NCI-H2227 treated with DMSO at 0.1 percent for 48 hours (cell line): Measurements from ENCODE around the gene SKOR2.

ENCODE experiments used
- DNase-seq: peaks from one replicate; lab custom pipeline; 2025; lab: John Stamatoyannopoulos, UW

SKOR2 gene, protein sequence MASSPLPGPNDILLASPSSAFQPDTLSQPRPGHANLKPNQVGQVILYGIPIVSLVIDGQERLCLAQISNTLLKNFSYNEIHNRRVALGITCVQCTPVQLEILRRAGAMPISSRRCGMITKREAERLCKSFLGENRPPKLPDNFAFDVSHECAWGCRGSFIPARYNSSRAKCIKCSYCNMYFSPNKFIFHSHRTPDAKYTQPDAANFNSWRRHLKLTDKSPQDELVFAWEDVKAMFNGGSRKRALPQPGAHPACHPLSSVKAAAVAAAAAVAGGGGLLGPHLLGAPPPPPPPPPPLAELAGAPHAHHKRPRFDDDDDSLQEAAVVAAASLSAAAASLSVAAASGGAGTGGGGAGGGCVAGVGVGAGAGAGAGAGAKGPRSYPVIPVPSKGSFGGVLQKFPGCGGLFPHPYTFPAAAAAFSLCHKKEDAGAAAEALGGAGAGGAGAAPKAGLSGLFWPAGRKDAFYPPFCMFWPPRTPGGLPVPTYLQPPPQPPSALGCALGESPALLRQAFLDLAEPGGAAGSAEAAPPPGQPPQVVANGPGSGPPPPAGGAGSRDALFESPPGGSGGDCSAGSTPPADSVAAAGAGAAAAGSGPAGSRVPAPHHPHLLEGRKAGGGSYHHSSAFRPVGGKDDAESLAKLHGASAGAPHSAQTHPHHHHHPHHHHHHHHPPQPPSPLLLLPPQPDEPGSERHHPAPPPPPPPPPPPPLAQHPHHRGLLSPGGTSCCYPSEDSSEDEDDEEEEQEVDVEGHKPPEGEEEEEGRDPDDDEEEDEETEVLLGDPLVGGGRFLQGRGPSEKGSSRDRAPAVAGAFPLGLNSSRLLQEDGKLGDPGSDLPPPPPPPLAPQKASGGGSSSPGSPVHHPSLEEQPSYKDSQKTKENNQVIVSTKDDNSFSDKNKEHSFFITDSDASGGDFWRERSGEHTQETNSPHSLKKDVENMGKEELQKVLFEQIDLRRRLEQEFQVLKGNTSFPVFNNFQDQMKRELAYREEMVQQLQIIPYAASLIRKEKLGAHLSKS

DNA sequence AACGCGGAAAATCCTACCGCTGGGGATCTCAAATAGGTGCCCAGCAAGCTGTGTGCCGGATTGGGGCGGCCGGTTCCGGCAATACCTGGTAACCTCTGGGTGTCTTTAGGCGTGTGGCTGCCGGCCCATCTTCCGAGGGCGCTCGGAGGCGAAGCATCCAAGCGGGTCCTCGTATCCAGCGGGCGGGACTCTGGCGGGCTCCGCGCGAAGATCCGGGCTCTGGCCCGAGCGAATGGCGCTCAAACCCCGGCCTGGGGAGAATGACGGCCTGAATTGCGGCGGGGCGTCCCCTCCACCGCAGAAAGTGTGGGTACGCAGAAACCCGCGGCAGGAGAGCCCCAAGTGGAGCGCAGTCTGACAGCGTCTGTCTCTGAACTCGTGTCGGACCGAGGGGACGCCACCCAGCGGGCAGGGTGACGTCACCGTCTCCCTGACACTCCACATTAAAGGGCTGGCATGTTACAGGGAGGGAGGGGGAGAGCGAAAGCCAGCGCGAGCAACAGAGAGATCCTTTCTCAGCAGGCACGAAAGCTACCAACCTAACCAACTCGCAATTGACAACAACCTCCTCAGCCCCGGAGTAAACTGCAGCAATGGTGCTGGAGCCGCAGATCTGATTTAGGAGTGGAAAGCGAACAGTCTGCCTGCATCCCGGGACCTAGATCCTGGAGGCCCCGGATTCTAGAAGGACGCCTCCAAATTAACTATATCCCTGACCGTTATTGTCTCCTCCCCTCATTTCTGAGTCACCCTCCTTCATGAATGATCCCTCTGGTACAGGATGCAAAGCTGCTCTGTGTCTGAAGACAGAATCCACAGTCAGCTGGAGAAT is at the start of gene SKOR2:
SKOR2 (minus strand) TSS at position 372 of the 832 bp plus-strand sequence. CDS start 2,477 bp downstream, outside the sequence.
- DNase-seq, result no peak

GRCh38 chr18:47296462-47296861 is 45.0 kb upstream of the SKOR2 start:
- DNase-seq, result no peak

GRCh38 chr18:47294801-47295200 is 43.3 kb upstream of the SKOR2 start:
- no peak for DNase-seq

DNA sequence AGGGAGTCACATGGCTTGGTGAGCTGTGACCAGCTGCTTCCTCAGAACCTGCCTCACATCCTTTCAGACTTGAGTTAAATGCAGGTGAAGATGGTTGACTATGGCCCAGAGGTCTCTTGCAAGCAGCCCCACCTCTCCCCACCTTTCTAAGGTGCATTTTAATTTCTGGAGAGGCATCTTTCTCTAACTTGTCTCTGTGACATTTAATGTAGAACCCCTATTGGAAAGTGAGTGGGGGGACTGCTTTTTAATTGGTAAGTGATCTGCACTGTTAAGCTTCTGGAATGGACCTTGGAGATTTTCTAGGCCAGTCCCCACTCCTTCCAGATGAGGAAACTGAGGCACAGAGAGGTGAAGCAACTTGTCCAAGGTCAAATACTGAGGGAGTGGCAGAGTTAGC is 37.3 kb upstream of the SKOR2 start:
- no peak for DNase-seq

GRCh38 chr18:47287911-47288585 is 36.6 kb upstream of the SKOR2 start:
- no peak for DNase-seq

DNA sequence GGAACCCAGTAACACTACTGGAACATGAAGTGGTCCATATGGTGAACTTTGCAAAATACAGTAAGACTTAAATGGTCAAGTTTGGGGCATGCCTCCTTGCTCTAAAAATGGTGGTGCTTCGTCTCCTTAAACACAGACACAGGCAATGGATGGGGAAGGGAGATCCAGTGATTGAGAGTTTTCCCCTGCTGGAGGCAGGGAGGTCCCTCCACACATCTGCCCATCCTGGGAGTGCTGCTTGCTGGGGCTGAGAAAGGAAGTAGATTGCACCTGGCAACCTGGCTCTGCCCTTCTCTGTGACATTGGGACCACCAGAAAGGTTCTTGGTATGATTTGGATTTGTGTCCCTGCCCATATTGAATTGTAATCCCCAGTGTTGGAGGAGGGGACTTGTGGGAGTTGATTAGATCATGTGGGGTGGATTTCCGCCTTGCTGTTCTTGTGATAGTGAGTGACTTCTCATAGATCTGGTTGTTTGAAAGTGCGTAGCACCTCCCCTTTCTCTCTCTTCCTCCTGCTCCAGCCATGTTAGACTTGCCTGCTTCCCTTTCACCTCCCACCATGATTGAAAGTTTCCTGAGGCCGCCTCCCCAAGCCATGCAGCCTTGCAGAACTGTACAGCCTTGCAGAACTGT is 35.4 kb upstream of the SKOR2 start:
- no peak for DNase-seq

DNA sequence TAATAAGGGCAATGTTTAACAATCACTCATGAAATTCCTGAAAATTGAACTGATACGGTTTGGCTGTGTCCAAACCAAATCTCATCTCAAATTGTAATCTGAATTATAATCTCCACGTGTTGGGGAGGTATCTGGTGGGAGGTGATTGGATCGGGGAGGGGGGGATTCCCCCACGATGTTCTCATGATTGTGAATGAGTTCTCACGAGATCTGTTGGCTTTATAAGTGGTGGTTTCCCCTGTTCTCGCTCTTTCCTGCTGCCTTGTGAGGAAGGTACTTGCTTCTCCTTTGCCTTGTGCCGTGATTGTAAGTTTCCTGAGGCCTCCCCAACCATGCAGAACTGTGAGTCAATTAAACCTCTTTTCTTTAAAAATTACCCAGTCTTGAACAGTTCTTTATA is 34.0 kb upstream of the SKOR2 start:
- DNase-seq, result no peak

GRCh38 chr18:47284721-47285395 is 33.4 kb upstream of the SKOR2 start:
- no peak for DNase-seq

DNA sequence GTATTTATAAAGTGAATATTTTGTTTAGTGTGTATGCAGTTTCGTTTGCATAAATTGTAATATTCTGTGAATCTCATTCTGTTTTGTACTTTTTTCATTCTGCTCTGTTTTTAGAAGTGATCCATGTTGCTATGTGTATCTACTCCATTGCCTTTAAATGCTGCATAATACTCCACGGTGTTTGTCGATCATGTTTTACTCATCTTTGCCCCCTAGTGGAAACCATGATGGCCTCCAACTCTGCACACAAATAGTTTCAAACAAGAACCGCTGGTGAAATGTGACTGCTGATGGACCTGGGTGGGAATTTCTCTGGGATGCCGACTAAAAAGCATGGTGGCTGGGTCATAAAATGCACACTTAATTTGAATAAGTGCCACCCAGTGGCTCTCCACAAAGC is 32.0 kb upstream of the SKOR2 start:
- DNase-seq, result peak; percentile 12

DNA sequence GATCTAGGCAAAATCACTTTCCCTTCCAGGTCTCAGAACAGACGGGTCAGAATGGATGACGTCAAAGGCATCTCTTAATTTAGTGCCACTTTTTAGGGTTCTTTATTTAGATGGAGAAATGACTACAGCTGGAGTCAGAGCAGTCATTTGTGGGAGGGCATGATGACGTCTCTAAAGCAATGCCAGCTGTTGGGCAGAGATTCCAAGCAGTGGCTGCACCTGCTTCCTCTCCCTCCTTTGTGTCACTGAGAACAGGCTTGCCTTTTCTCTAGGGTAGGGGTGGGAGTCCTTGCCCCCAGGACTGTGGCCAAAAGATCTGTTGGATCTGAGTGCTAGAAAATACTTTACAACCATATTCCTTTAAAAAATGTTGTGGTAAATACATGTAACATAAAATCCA is 28.7 kb upstream of the SKOR2 start:
- DNase-seq, result no peak

DNA sequence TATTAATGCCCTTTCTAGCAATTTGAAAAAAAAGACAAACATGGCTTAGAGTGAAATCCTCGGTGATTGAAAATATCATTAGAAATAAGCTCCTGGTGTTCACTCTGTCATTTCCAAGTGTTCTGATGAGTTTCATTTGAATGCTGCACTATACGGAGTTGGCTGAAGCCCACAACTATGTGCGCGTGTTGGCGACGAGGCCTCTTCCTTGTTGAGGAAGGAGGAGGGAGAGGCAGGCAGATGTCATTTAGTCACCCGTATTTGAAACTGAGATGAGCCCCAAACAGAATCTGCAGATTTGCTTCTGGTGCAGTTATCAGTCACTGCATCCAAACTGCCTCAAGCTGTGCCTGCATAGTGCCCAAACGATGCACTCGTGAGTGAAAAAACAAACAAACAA is 23.5 kb upstream of the SKOR2 start:
- no peak for DNase-seq

DNA sequence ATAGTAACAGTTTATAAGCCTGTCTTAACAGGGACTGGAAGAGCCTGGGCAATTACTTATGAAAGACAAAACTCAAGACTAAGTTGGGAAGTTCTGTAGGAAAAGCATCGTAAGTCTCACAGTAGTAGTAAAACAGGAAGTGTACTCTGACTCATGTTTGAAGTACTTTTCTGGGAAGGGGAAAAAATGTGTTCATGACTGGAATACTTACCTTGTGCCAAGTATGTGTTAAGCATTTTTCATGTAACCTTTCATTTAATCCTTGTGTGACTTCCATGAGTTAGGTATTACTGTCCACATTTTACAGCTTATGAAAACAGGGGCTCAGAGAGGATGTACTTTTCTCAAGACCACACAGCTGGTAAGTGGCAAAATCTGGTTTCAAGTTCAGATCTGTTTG is 13.7 kb upstream of the SKOR2 start:
- no peak for DNase-seq

GRCh38 chr18:47264308-47264700 is 12.8 kb upstream of the SKOR2 start:
- DNase-seq, result no peak

DNA sequence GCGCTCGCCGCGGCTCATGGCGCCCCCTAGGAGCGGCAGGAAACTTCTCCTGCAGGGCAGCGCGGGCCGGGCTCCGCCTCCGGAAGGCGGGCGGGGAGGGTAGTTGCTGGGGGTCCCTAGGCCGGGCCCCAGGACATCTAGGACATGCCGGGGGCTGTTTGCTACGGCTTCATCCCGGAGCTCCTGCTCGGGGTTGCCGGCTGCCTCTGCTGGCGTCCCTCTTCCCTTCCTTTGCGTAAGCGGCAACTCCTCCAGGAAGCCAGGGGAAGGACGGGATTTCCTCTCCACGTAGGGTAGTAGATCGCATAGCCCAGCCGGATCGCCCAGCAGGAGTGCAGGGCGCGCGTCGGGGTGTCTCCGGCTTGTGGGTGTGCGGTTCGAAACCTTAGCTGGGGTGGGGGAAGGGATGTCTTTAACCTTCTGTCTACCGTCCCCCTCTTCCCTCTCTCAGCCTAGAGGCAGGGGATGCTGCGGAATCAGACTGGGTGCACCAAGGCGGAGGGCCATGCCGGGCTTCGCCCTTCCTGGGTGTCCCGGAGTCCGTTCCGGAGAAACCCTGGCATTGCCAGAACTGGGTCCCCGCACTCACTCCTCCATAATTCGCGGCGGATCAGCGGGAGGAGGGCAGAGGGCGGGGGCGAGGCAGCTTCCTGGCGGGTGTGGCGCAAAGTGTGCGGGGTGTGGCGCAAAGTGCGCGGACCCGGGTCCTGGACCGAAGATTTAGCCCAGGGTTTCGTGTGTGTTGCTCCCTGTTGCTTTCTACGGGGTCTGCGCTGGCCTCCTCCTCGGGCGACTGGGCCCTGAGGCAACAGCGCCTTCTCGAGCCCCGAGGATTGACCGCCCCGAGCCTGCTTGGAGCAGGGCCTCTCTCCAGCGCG is 12.2 kb upstream of the SKOR2 start:
- no peak for DNase-seq

GRCh38 chr18:47263150-47263429 is 11.6 kb upstream of the SKOR2 start:
- DNase-seq, result peak; percentile 27

GRCh38 chr18:47262301-47263149 is 11.1 kb upstream of the SKOR2 start:
- no peak for DNase-seq

- DNase-seq, result no peak
Measured at GRCh38 chr18:47261902-47262300, 10.4 kb upstream of the SKOR2 start.

GRCh38 chr18:47260924-47261701 is 9.7 kb upstream of the SKOR2 start:
- DNase-seq, result no peak
